Heart left ventricle (tissue), 13 donors: ENCODE results near the gene MRPL40.

Source experiments
- CTCF ChIP-seq, 12 donors: fragments of 200-600 bp; sonication (generic) in 4 of 12; IDR thresholded peaks; one replicate each; pipeline versions ENCODE4 v1.5.0 to v1.8.0; 2018 to 2022; ENCODE audit warnings: antibody characterized with exemption in 12 of 12, mild to moderate bottlenecking in 5 of 12
- POLR2A ChIP-seq, 2 donors: fragments of 450-650 bp; IDR thresholded peaks; one replicate each; pipeline ENCODE4 v1.6.1; 2017; ENCODE audit warnings: antibody characterized with exemption in 2 of 2, mild to moderate bottlenecking in 2 of 2, moderate library complexity in 2 of 2
- donor health status: ischemic (EF 13 %, LVEDD 7.1; RV severe dilation, severe dysfunction).
- donor health status: DM: no; HTN: yes; CAD: no.
- donor health status: DM: no; HTN: no; CAD: no.
- donor health status: ischemic (EF 25% LVEDD 6.9; RV normal size, moderate dysfunction).
- donor health status: ischemic (EF 25% LVEDD 5.7; RV mildly dilated, moderate dysfunction).
- donor health status: ischemic (EF 35%, LVEDD 5.7; RV mildly dilated, moderate dysfunction).
- donor health status: nonischemic (EF 11% LVEDD 7.7; RV severe dilation, severe dysfunction).
- donor health status: DM: yes; HTN: yes; CAD: no.
- donor health status: PGD.
- donor health status: ischemic (EF 29% LVEDD 5.4; RV normal size, mild dysfunction).
- donor health status: nonischemic (EF 23%, LVEDD 6.1; RV moderate dilation, normal function).

GRCh38 chr22:19398652-19399051, 33.7 kb upstream of the MRPL40 start:
- TF ChIP-seq CTCF (IDR thresholded peaks at IDR 0.05): no peak
- TF ChIP-seq POLR2A (IDR thresholded peaks at IDR 0.05): no peak
